Pancreas (tissue), 10 donors: Measurements from ENCODE around the gene MC5R. TPM values are rescaled to one million over a fixed set of nuclear protein-coding genes. Genes with fewer than 3 reads are reported as not detected.
A peak's percentile ranks its signal among the peaks of the same experiment; 100 is the strongest.

ENCODE experiments used
- ATAC-seq, 4 donors: fragments of 200-7000 bp; cut with Tn5 transposase; one replicate each; pipeline versions ENCODE4 v1.8.0 to v1.9.1; 2020; ENCODE audit warnings: mild to moderate bottlenecking in 4 of 4, moderate library complexity in 4 of 4
- DNase-seq, 6 donors: peaks; one replicate each; pipeline ENCODE4 v3.0.0-alpha.2; 2020
- FAIRE-seq: peaks from 2 replicates; lab custom pipeline; 2012; peaks lifted over from hg19 to GRCh38; lab: Jason Lieb, UNC
- H3K27ac ChIP-seq, 4 donors: fragments of 200-600 bp; sonication (generic); 1 replicate in 3 of 4; 2 replicates in 1 of 4; pipeline versions ENCODE4 v1.5.0 to v1.8.0; 2020
- H3K27me3 ChIP-seq, 4 donors: fragments of 200-600 bp; one replicate each; pipeline ENCODE4 v1.8.0; 2021
- H3K36me3 ChIP-seq, 3 donors: fragments of 200-600 bp; sonication (generic) in 1 of 3; one replicate each; pipeline versions ENCODE4 v1.5.0 to v1.8.0; 2020 to 2021
- H3K4me1 ChIP-seq, 3 donors: fragments of 200-600 bp; one replicate each; pipeline ENCODE4 v1.8.0; 2021
- H3K4me3 ChIP-seq, 4 donors: fragments of 200-600 bp; sonication (generic) in 2 of 4; one replicate each; pipeline versions ENCODE4 v1.5.0 to v1.8.0; 2020 to 2021
- H3K9me3 ChIP-seq, 4 donors: fragments of 200-600 bp; one replicate each; pipeline ENCODE4 v1.8.0; 2021
- CTCF ChIP-seq, 4 donors: fragments of 200-600 bp; sonication (generic) in 3 of 4; IDR thresholded peaks; one replicate each; pipeline versions ENCODE4 v1.5.0 to v1.8.0; 2021; ENCODE audit warnings: antibody characterized with exemption in 4 of 4
- WGBS, 2 donors: extraction: QIAGEN DNeasy Blood & Tissue Kit; methylation state at CpG; one replicate each; pipeline ENCODE4 v1.1.7; 2013; 5-methylcytosine and 5-hydroxymethylcytosine counted together
- intact Hi-C, 3 donors: fragments of 100-400 bp; cut with DNase I; formaldehyde crosslinking; loops; one replicate each; pipeline versions ENCODE4 v1.11.1 to v1.14.2; 2022
- polyA plus RNA-seq, 2 donors: library from polyadenylated mRNA; stranded (reverse); fragments of 200-250 nt; gene quantifications; one replicate each; pipeline ENCODE4 v1.2.3, GENCODE V29; 2013
- total RNA-seq, 6 donors: library from RNA; stranded (reverse); fragmentation: NEBNext Ultra II Directional in 4 of 6; extraction: Animal tissue kit (Norgen Biotek cat#: 25700) in 4 of 6; gene quantifications; one replicate each; pipeline versions ENCODE4 v1.2.1 to v1.2.4, GENCODE V29; 2021 to 2023
- donor health status: healthy with polysubstance abuse.
- donor health status: DM: no; HTN: no; CAD: no; lungs with moderate emphysema.
- donor health status: DM: no; HTN: no; CAD: no.
- donor health status: control.
- donor health status: control.
- donor health status: Bipolar disorder and iron deficiency.
- donor health status: DM: yes; HTN: yes; CAD: no.
- donor health status: DM: no; HTN: no; CAD: no.
- donor health status: DM: no; HTN: no; CAD: no.
- donor health status: DM: yes; HTN: yes; CAD: no.

MC5R gene
- total and polyA plus RNA-seq, 8 donors, result not detected

GRCh38 chr18:13808294-13809042 lies 15.5 kb upstream of the MC5R start:
- FAIRE-seq, result no peak
- H3K27ac ChIP-seq, result peak overlapping the region in 2 of 4 donors; percentile 3 to 30
- H3K27me3 ChIP-seq, result no peaks in the 10 kb centered on the region
- DNase-seq, result no peak
- peak; percentile 18 to 62 (median 50) for ATAC-seq
- no peak for TF ChIP-seq CTCF (IDR thresholded peaks at IDR 0.05)
- peaks cover 0 to 16% (median 15%) of the 10 kb centered on the region in 3 donors for H3K4me1 ChIP-seq
- no peaks in the 10 kb centered on the region for H3K36me3 ChIP-seq
- H3K9me3 ChIP-seq, result no peaks in the 10 kb centered on the region
- WGBS, 2 donors, result 33 to 42% methylated on average over 8 of the region's 8 CpGs
- H3K4me3 ChIP-seq, result no peak overlapping the region
- intact Hi-C loops, result no loop called here

DNA sequence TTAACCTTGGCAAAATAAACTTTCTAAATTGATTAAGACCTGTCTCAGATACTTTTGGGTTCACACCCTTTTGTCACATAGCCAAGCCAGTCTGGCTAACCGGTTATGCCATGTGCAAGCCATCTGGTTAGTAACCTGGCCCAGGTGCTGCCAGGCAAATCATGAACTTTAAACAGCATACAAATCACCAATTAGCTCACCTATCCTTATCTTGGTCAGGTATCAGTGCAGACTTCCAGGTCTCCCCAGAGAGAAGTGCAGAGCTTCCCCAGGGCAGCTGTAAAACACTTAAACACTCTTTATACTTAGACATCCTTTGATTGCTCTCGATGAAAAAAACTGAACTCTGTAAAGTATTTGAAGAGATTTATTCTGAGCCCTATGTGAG lies 14.9 kb upstream of the MC5R start:
- WGBS, 2 donors, result 21 to 24% methylated on average over 2 of the region's 2 CpGs
- Histone ChIP-seq H3K4me3 (no peak overlapping the region), H3K27me3 (no peaks in the 10 kb centered on the region), H3K27ac (peak overlapping the region in 2 of 4 donors; percentile 3 to 30), H3K9me3 (no peaks in the 10 kb centered on the region), H3K36me3 (no peaks in the 10 kb centered on the region), H3K4me1 (peaks cover 0 to 16% (median 15%) of the 10 kb centered on the region in 3 donors)
- intact Hi-C loops, result no loop called here
- no peak for TF ChIP-seq CTCF (IDR thresholded peaks at IDR 0.05)
- DNase-seq (peak in 4 of 6 donors; percentile 50 to 63 (median 60)), FAIRE-seq (no peak), ATAC-seq (peak; percentile 69 to 82 (median 78))

DNA sequence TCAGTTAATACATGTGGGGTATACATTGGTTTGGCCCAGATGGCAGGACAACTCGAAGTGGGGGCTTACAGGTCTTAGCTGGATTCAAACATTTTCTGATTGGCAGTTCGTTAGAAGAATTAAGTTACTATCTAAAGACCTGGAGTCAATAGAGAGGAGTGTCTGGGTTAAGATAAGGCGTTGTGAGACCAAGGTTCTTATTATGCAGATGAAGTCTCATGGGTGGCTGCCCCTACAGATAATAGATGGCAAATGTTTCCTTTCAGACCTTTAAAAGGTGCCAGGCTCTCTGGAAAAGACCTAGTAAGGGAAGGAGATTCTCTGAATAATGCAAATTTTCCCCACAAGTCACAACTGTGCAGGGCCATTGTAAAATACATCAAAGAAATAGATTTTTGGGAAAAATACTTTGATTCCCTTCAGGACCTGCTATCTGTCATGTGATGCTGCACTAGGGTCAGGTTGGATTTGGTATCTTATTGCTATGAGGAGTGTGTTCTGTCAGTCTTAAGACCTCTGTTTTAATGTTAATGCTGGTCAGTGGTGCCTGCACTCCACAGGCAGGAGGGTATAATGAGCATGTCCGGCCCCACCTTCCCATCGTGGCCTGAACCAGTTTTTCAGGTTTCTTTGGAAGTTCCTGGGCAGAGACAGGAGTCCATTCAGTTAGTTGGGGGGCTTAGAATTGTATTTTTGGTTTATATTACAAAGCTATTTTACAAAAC lies 14.3 kb upstream of the MC5R start:
- Histone ChIP-seq H3K9me3 (no peaks in the 10 kb centered on the region), H3K4me1 (peaks cover 0 to 16% (median 15%) of the 10 kb centered on the region in 3 donors), H3K36me3 (no peaks in the 10 kb centered on the region), H3K27ac (no peak overlapping the region), H3K27me3 (no peaks in the 10 kb centered on the region), H3K4me3 (no peak overlapping the region)
- intact Hi-C loops, result no loop called here
- peak in 1 of 4 donors; percentile 40 for ATAC-seq
- no peak for TF ChIP-seq CTCF (IDR thresholded peaks at IDR 0.05)
- DNase-seq, result no peak
- no peak for FAIRE-seq
- 21 to 22% methylated on average over 5 of the region's 5 CpGs for WGBS, 2 donors

- intact Hi-C loops, result no loop called here
- Histone ChIP-seq H3K4me3 (no peak overlapping the region), H3K27me3 (no peaks in the 10 kb centered on the region), H3K27ac (no peak overlapping the region), H3K36me3 (no peaks in the 10 kb centered on the region), H3K9me3 (no peaks in the 10 kb centered on the region), H3K4me1 (peaks cover 0 to 16% (median 15%) of the 10 kb centered on the region in 3 donors)
- ATAC-seq (no peak), FAIRE-seq (no peak), DNase-seq (no peak)
- 66 to 71% methylated on average over 10 of the region's 10 CpGs for WGBS, 2 donors
- TF ChIP-seq CTCF (IDR thresholded peaks at IDR 0.05), result no peak
Observed at GRCh38 chr18:13810950-13811485, 12.9 kb upstream of the MC5R start.
